Upper lobe of left lung (tissue), 4 donors: ENCODE results near the gene CTBP2.

ENCODE experiments used
- EP300 ChIP-seq, 4 donors: sonication (generic); formaldehyde crosslinking; IDR thresholded peaks; one replicate each; pipeline ENCODE4 v1.5.1; 2017; ENCODE audit warnings: antibody characterized with exemption in 4 of 4, control low read depth in 2 of 4
- POLR2AphosphoS5 ChIP-seq, 2 donors: sonication (generic); formaldehyde crosslinking; IDR thresholded peaks; one replicate each; pipeline ENCODE4 v1.5.1; 2017; ENCODE audit warnings: antibody characterized with exemption in 2 of 2

DNA sequence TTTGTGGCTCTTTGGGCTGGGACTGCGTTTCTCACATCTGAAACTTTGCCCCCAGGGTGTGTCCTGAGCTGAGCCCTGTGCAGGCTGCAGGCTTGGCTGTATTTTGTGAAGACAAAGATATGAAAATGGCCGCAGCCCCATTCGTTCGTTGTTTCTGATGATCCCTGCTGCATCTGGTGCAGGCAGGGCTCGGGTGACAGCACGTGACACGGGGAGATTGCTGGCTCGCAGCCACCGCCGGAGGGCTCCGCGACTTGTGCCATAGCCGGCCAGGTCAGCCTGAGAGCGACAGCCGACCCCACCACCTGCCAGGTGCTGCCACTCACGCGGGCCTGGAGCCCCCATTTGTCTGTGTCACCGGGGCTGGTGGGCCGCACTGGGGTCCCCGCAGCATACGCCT, 137.1 kb downstream of the CTBP2 start:
- TF ChIP-seq EP300 (IDR thresholded peaks at IDR 0.05), result no peak
- no peak for TF ChIP-seq POLR2AphosphoS5 (IDR thresholded peaks at IDR 0.05)
